ENCODE measurements around the gene DHODH.

GRCh38 chr16:72013888-72014581 is 5.5 kb downstream of the DHODH start:
- no peak for TF ChIP-seq CTCF (IDR thresholded peaks at IDR 0.05; ENCODE audit: control extremely low read depth in 1 of 3, insufficient read depth in 1 of 3, low read depth in 1 of 3, low read length in 3 of 3)
- TF ChIP-seq POU5F1 (IDR thresholded peaks at IDR 0.05; ENCODE audit: low read depth, low read length), result no peak
- TF ChIP-seq SP1 (IDR thresholded peaks at IDR 0.05; ENCODE audit: low read depth, low read length), result no peak
- no peak for TF ChIP-seq EZH2 (IDR thresholded peaks at IDR 0.05; ENCODE audit: low read depth, low read length, severe bottlenecking)
